Upper lobe of left lung (tissue), 6 donors: Measurements from ENCODE around the gene IFIH1. TPM values are rescaled to one million over a fixed set of nuclear protein-coding genes. Genes with fewer than 3 reads are reported as not detected.

Experiments used
- ATAC-seq, 2 donors: fragments of 200-7000 bp; cut with Tn5 transposase; one replicate each; pipeline ENCODE4 v1.9.1; 2022; ENCODE audit warnings: mild to moderate bottlenecking in 2 of 2, moderate library complexity in 2 of 2; ENCODE audit not compliant: low FRiP score in 2 of 2
- DNase-seq, 2 donors: peaks; one replicate each; pipeline ENCODE4 v3.0.0-alpha.2; 2019 to 2020
- H3K27ac ChIP-seq, 4 donors: fragments of 200-600 bp; sonication (generic); one replicate each; pipeline ENCODE4 v1.5.1; 2016 to 2019
- H3K27me3 ChIP-seq, 4 donors: fragments of 200-600 bp; sonication (generic); one replicate each; pipeline ENCODE4 v1.5.1; 2017 to 2019
- H3K36me3 ChIP-seq, 4 donors: fragments of 200-600 bp; sonication (generic); one replicate each; pipeline ENCODE4 v1.5.1; 2016 to 2019
- H3K4me1 ChIP-seq, 4 donors: fragments of 200-600 bp; sonication (generic); one replicate each; pipeline ENCODE4 v1.5.1; 2018 to 2019
- H3K4me3 ChIP-seq, 4 donors: fragments of 200-600 bp; sonication (generic); one replicate each; pipeline ENCODE4 v1.5.1; 2017 to 2019; ENCODE audit warnings: mild to moderate bottlenecking in 2 of 4, moderate library complexity in 1 of 4
- H3K9me3 ChIP-seq, 4 donors: fragments of 200-600 bp; sonication (generic); one replicate each; pipeline ENCODE4 v1.5.1; 2018 to 2019
- EP300 ChIP-seq, 4 donors: sonication (generic); formaldehyde crosslinking; IDR thresholded peaks; one replicate each; pipeline ENCODE4 v1.5.1; 2017; ENCODE audit warnings: antibody characterized with exemption in 4 of 4, control low read depth in 2 of 4
- POLR2A ChIP-seq, 4 donors: fragments of 450-650 bp; IDR thresholded peaks; one replicate each; pipeline ENCODE4 v1.5.1; 2016 to 2017; ENCODE audit warnings: antibody characterized with exemption in 4 of 4, mild to moderate bottlenecking in 2 of 4
- POLR2AphosphoS5 ChIP-seq, 2 donors: sonication (generic); formaldehyde crosslinking; IDR thresholded peaks; one replicate each; pipeline ENCODE4 v1.5.1; 2017; ENCODE audit warnings: antibody characterized with exemption in 2 of 2
- WGBS, 2 donors: methylation state at CpG; one replicate each; pipeline ENCODE4 v1.1.5; 2017 to 2018; 5-methylcytosine and 5-hydroxymethylcytosine counted together
- total RNA-seq, 6 donors: library from RNA; depleted of rRNA in 4 of 6; stranded (reverse); fragments of >200 nt in 4 of 6; gene quantifications; one replicate each; pipeline versions ENCODE4 v1.1.0 to v1.2.1, GENCODE V29; 2016 to 2021
- TF ChIP-seq, protein P1 (sequence below), 6 experiments: fragments of 450-650 bp in 4 of 6; fragments of 200-600 bp in 2 of 6; sonication (generic) in 2 of 6; IDR thresholded peaks; one replicate each; pipeline ENCODE4 v1.5.1; 2016 to 2019; ENCODE audit warnings: antibody characterized with exemption in 6 of 6
- donor health status: DM: no; HTN: no; CAD: no; lungs with moderate emphysema.
- donor health status: DM: no; HTN: yes; CAD: no; lungs with severe emphysema.

The IFIH1 gene
- total RNA-seq, 6 donors from 2014 or later: 21.0 to 47.2 (median 28.5) TPM

GRCh38 chr2:162343492-162343823, 25.0 kb upstream of the IFIH1 start:
- H3K4me3 ChIP-seq: peak overlapping the region; percentile 30 to 98 (median 88)
- no peaks in the 10 kb centered on the region for H3K27me3 ChIP-seq
- peaks cover 8 to 17% (median 12%) of the 10 kb centered on the region in 4 donors for H3K4me1 ChIP-seq
- ATAC-seq: no peak
- H3K9me3 ChIP-seq: no peaks in the 10 kb centered on the region
- TF ChIP-seq POLR2AphosphoS5 (IDR thresholded peaks at IDR 0.05): no peak
- TF ChIP-seq POLR2A (IDR thresholded peaks at IDR 0.05): no peak
- no peak for TF ChIP-seq EP300 (IDR thresholded peaks at IDR 0.05)
- TF ChIP-seq, protein P1, sequence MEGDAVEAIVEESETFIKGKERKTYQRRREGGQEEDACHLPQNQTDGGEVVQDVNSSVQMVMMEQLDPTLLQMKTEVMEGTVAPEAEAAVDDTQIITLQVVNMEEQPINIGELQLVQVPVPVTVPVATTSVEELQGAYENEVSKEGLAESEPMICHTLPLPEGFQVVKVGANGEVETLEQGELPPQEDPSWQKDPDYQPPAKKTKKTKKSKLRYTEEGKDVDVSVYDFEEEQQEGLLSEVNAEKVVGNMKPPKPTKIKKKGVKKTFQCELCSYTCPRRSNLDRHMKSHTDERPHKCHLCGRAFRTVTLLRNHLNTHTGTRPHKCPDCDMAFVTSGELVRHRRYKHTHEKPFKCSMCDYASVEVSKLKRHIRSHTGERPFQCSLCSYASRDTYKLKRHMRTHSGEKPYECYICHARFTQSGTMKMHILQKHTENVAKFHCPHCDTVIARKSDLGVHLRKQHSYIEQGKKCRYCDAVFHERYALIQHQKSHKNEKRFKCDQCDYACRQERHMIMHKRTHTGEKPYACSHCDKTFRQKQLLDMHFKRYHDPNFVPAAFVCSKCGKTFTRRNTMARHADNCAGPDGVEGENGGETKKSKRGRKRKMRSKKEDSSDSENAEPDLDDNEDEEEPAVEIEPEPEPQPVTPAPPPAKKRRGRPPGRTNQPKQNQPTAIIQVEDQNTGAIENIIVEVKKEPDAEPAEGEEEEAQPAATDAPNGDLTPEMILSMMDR (IDR thresholded peaks at IDR 0.05): no peak
- 48 to 55% methylated on average over 4 of the region's 4 CpGs for WGBS, 2 donors
- H3K27ac ChIP-seq: peak overlapping the region in 3 of 4 donors; percentile 59 to 96 (median 94)
- H3K36me3 ChIP-seq: peaks cover 0 to 5% (median 0%) of the 10 kb centered on the region in 4 donors
- DNase-seq: no peak

DNA sequence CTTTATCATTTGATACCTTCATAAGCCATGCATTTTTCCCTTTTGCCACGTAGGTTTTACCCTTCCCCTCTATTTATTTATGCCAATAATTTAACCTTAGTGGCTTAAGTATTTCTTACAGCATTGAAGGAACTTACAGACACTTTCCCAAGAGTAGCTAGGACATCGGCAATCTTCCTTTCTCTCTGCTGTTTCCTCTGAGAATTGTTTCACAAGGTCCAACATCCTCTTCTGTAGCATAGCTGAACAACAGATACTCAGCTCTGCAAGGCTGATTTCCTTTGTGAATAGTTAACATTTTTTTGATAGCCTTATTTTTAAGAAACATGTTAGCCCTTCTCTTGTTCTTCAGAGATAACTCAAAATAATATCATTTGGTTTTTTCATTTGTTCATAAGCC, 24.4 kb upstream of the IFIH1 start:
- ATAC-seq (no peak), DNase-seq (no peak)
- Histone ChIP-seq H3K27ac (peak overlapping the region in 3 of 4 donors; percentile 59 to 96 (median 94)), H3K36me3 (no peaks in the 10 kb centered on the region), H3K4me1 (peaks cover 8 to 17% (median 12%) of the 10 kb centered on the region in 4 donors), H3K9me3 (no peaks in the 10 kb centered on the region), H3K27me3 (no peaks in the 10 kb centered on the region), H3K4me3 (no peak overlapping the region)
- 67 to 71% methylated on average over 2 of the region's 2 CpGs for WGBS, 2 donors
- TF ChIP-seq, protein P1 (IDR thresholded peaks at IDR 0.05): no peak
- TF ChIP-seq POLR2A (IDR thresholded peaks at IDR 0.05): no peak
- TF ChIP-seq EP300 (IDR thresholded peaks at IDR 0.05): no peak
- no peak for TF ChIP-seq POLR2AphosphoS5 (IDR thresholded peaks at IDR 0.05)

DNA sequence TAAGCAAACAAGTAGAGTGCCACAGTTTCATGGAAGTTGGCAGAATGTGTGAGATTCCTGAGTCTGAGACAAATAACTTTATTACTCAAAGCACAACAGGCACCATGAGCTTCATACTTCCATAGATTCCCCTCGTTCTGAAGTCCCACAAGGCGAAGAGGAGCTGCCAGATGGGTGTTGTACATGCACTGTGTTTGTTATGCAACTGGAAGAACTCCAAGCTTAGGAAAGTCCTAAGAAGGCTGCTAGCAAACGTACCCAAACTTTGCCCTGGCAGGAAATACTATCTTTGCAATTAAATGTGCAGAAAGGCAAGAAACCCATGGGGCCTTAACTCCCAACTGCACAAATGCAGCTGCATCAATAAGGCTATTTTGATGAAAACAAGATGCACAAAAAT, 23.8 kb upstream of the IFIH1 start:
- ATAC-seq (no peak), DNase-seq (no peak)
- Histone ChIP-seq H3K36me3 (no peaks in the 10 kb centered on the region), H3K27me3 (no peaks in the 10 kb centered on the region), H3K27ac (peak overlapping the region in 3 of 4 donors; percentile 18 to 96 (median 94)), H3K4me3 (no peak overlapping the region), H3K9me3 (no peaks in the 10 kb centered on the region), H3K4me1 (peaks cover 8 to 17% (median 12%) of the 10 kb centered on the region in 4 donors)
- TF ChIP-seq, protein P1 (IDR thresholded peaks at IDR 0.05): no peak
- TF ChIP-seq POLR2AphosphoS5 (IDR thresholded peaks at IDR 0.05): no peak
- TF ChIP-seq EP300 (IDR thresholded peaks at IDR 0.05): no peak
- no peak for TF ChIP-seq POLR2A (IDR thresholded peaks at IDR 0.05)
- 33 to 55% methylated on average over 3 of the region's 3 CpGs for WGBS, 2 donors

- TF ChIP-seq EP300 (IDR thresholded peaks at IDR 0.05) (no peak), POLR2AphosphoS5 (IDR thresholded peaks at IDR 0.05) (no peak), POLR2A (IDR thresholded peaks at IDR 0.05) (no peak)
- TF ChIP-seq, protein P1 (IDR thresholded peaks at IDR 0.05): no peak
- H3K4me1 ChIP-seq: peaks cover 7 to 17% (median 10%) of the 10 kb centered on the region in 4 donors
- no peak overlapping the region for H3K4me3 ChIP-seq
- H3K36me3 ChIP-seq: no peaks in the 10 kb centered on the region
- DNase-seq (no peak), ATAC-seq (no peak)
- no peaks in the 10 kb centered on the region for H3K27me3 ChIP-seq
- no peak overlapping the region for H3K27ac ChIP-seq
- H3K9me3 ChIP-seq: no peaks in the 10 kb centered on the region
These were observed 22.3 kb upstream of the IFIH1 start for GRCh38 chr2:162340822-162341221.

DNA sequence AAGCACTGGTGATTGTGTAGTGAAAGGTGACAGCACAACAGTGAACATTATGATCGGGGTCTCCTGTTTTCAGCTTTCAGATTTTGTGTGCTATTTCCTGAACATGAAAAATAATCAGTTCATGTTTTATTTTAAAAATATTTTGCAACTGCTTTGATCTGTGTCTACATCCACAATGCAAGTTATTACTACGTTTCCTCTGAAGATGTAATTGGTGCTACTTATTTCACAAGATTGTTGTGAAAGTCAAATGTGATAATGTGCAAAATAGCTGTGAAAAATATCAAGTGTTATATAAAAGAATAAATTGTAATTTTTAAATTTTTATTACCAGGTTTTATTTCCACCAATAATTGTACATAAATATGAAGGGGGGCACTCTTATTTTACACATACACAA, 19.4 kb upstream of the IFIH1 start:
- peaks cover 0 to 1% (median 0%) of the 10 kb centered on the region in 4 donors for H3K4me1 ChIP-seq
- WGBS, 2 donors: 69 to 73% methylated on average over 2 of the region's 2 CpGs
- no peaks in the 10 kb centered on the region for H3K36me3 ChIP-seq
- H3K27ac ChIP-seq: peak overlapping the region in 1 of 4 donors; percentile 53
- H3K4me3 ChIP-seq: no peak overlapping the region
- DNase-seq: no peak
- no peaks in the 10 kb centered on the region for H3K27me3 ChIP-seq
- no peaks in the 10 kb centered on the region for H3K9me3 ChIP-seq
- TF ChIP-seq, protein P1 (IDR thresholded peaks at IDR 0.05): no peak
- no peak for TF ChIP-seq POLR2A (IDR thresholded peaks at IDR 0.05)
- TF ChIP-seq EP300 (IDR thresholded peaks at IDR 0.05): no peak
- no peak for TF ChIP-seq POLR2AphosphoS5 (IDR thresholded peaks at IDR 0.05)
- no peak for ATAC-seq
